MCF 10A (cell line): Measurements from ENCODE around the gene TPRKB. TPM values are rescaled to one million over a fixed set of nuclear protein-coding genes. Genes with fewer than 3 reads are reported as not detected.
"Not testable (repeated sequence)": the region's sequence is repeated elsewhere in the genome, so short reads cannot be mapped to it uniquely, and the experiment has no call there.

Experiments
- BruUV-seq: library from RNA; stranded (reverse); fragments of 400-500 nt; replicated peaks from 2 replicates; lab custom pipeline; 2021; lab: Mats Ljungman, UMichigan
- CTCF ChIA-PET: fragments of 300-600 bp; sonication (Branson Sonifier 250); formaldehyde crosslinking; extraction: SDS; loops from one replicate; lab custom pipeline; 2021; ENCODE audit warnings: antibody characterized with exemption, inconsistent platforms; lab: Yijun Ruan, JAX
- POLR2A ChIA-PET: fragments of 300-600, 350-650 bp; sonication (Branson Sonifier 250); formaldehyde crosslinking; extraction: SDS; loops from one replicate; lab custom pipeline; 2020; ENCODE audit warnings: antibody characterized with exemption, inconsistent platforms; lab: Yijun Ruan, JAX
- DNase-seq: peaks from one replicate; pipeline ENCODE4 v3.0.0-alpha.2; 2018; ENCODE audit not compliant: unreplicated experiment
- H3K27ac Mint-ChIP-seq: one replicate; pipeline ENCODE4 v1.8.0; 2022; ENCODE audit warnings: mild to moderate bottlenecking, low read depth, mixed read lengths; ENCODE audit not compliant: unreplicated experiment
- H3K27me3 Mint-ChIP-seq: one replicate; pipeline ENCODE4 v1.8.0; 2022; ENCODE audit warnings: mixed read lengths; ENCODE audit not compliant: insufficient read depth, unreplicated experiment
- H3K36me3 Mint-ChIP-seq: one replicate; pipeline ENCODE4 v1.8.0; 2022; ENCODE audit warnings: mild to moderate bottlenecking, moderate library complexity, mixed read lengths; ENCODE audit not compliant: insufficient read depth, unreplicated experiment
- H3K4me1 Mint-ChIP-seq: one replicate; pipeline ENCODE4 v1.8.0; 2022; ENCODE audit warnings: mixed read lengths; ENCODE audit not compliant: insufficient read depth, unreplicated experiment
- H3K4me3 Mint-ChIP-seq: one replicate; pipeline ENCODE4 v1.8.0; 2022; ENCODE audit warnings: mild to moderate bottlenecking, moderate library complexity, mixed read lengths; ENCODE audit not compliant: unreplicated experiment
- H3K9me3 Mint-ChIP-seq: one replicate; pipeline ENCODE4 v1.8.0; 2022; ENCODE audit warnings: mixed read lengths; ENCODE audit not compliant: unreplicated experiment
- intact Hi-C: fragments of 100-400 bp; cut with micrococcal nuclease; formaldehyde crosslinking; loops from 2 replicates; pipeline ENCODE4 v1.14.1; 2022
- total RNA-seq: library from RNA; stranded (reverse); gene quantifications from 2 replicates; pipeline ENCODE4 v1.2.3, GENCODE V29; 2022
- TF ChIP-seq, protein P1 (sequence below): fragments of 200-600 bp; IDR thresholded peaks from one replicate; pipeline ENCODE4 v1.8.0; 2022; ENCODE audit warnings: antibody characterized with exemption, mild to moderate bottlenecking; ENCODE audit not compliant: unreplicated experiment

TPRKB gene
- total RNA-seq, 1 experiment from 2014 or later = 40.4 TPM

DNA sequence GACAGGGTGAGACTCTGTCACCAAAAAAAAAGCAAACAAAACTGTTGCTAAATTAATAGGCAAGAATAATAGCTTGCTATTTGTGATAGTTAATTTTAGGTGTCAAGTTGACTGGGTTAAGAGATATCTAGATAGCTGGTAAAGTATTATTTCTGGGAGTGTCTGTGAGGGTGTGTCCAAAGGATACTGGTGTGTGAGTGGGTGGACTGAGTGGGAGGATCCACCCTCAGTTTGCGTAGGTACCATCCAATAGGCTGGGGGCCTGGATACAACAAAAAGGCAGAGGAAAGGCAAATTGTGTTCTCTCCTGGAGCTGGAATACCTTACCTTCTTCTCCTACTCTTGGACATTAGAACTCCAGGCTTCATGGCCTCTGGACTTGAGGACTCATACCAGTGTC lies 27.8 kb upstream of the TPRKB start:
- no TSS peak for BruUV-seq
- H3K4me3 Mint-ChIP-seq = no peak overlapping the region
- H3K36me3 Mint-ChIP-seq = peaks cover 99% of the 10 kb centered on the region
- POLR2A ChIA-PET = interaction anchor here (0.8 to 1.7 kb wide), 3 partner anchors 9 to 76 kb away, joined by 3 to 5 read pairs (median 4); no protein-coding TSS in a partner anchor
- CTCF ChIA-PET = interaction anchor here (0.8 kb wide), 1 partner anchor 86 kb away, joined by 3 read pairs; no protein-coding TSS in a partner anchor
- no peaks in the 10 kb centered on the region for H3K9me3 Mint-ChIP-seq
- peaks cover 9% of the 10 kb centered on the region for H3K4me1 Mint-ChIP-seq
- H3K27me3 Mint-ChIP-seq = no peaks in the 10 kb centered on the region
- no peak overlapping the region for H3K27ac Mint-ChIP-seq
- no peak for DNase-seq
- intact Hi-C loops = no loop called here
- TF ChIP-seq, protein P1, sequence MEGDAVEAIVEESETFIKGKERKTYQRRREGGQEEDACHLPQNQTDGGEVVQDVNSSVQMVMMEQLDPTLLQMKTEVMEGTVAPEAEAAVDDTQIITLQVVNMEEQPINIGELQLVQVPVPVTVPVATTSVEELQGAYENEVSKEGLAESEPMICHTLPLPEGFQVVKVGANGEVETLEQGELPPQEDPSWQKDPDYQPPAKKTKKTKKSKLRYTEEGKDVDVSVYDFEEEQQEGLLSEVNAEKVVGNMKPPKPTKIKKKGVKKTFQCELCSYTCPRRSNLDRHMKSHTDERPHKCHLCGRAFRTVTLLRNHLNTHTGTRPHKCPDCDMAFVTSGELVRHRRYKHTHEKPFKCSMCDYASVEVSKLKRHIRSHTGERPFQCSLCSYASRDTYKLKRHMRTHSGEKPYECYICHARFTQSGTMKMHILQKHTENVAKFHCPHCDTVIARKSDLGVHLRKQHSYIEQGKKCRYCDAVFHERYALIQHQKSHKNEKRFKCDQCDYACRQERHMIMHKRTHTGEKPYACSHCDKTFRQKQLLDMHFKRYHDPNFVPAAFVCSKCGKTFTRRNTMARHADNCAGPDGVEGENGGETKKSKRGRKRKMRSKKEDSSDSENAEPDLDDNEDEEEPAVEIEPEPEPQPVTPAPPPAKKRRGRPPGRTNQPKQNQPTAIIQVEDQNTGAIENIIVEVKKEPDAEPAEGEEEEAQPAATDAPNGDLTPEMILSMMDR = no peak

DNA sequence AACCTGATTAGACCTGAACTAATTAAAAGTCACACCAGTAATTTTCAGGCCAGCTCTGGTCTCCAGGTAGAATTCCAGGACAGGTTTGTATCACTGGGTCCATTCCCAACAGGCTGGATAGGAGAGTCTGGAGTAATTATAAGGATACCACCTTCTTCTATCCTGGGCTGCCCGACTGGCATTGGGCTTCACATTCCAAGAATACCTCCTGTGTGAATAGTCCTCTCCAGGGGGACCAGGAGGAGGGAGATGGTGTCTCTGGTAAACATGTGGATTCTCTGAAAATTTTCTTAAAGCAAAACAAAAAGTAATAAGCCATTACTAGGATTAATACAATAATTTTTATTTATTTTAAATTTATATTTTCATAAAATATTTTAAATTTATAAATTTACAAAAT lies 25.4 kb upstream of the TPRKB start:
- ChIA-PET POLR2A (interaction anchor here (0.7 to 1.5 kb wide), 3 partner anchors 14 to 19 kb away, joined by 3 to 6 read pairs (median 3); partner anchors contain the start of gene DUSP11), CTCF (no interaction called here)
- H3K36me3 Mint-ChIP-seq = peaks cover 91% of the 10 kb centered on the region

DNA sequence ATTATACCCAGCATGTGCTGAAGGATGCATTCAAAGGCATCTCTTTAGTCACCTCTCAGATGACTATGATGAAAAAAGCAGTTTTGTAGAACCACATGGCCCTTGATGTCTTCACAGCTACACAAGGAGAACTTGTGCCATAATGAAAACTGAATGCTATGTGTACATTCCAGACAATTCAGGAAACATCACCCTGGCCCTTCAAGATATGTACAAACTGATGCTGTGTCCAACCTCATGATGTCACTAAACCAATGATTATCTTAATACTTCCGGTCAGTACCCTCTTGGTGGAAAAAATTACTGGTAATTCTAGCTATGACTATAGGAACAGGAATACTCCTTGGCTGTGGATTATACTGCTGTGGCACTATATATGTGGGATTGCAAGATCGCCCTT lies 22.8 kb upstream of the TPRKB start:
- CTCF ChIA-PET = interaction anchor here (0.6 to 1.7 kb wide), 4 partner anchors 13 to 294 kb away, joined by 3 to 4 read pairs (median 3); no protein-coding TSS in a partner anchor
- H3K4me3 Mint-ChIP-seq = no peak overlapping the region
- no TSS peak for BruUV-seq

More for the DNA sequence above, 25.4 kb upstream of the TPRKB start:
- TF ChIP-seq, protein P1 = no peak
- BruUV-seq = no TSS peak
- DNase-seq = no peak
- H3K4me3 Mint-ChIP-seq = no peak overlapping the region
- no peaks in the 10 kb centered on the region for H3K27me3 Mint-ChIP-seq
- H3K9me3 Mint-ChIP-seq = no peaks in the 10 kb centered on the region
- intact Hi-C loops = no loop called here
- peaks cover 3% of the 10 kb centered on the region for H3K4me1 Mint-ChIP-seq
- no peak overlapping the region for H3K27ac Mint-ChIP-seq

DNA sequence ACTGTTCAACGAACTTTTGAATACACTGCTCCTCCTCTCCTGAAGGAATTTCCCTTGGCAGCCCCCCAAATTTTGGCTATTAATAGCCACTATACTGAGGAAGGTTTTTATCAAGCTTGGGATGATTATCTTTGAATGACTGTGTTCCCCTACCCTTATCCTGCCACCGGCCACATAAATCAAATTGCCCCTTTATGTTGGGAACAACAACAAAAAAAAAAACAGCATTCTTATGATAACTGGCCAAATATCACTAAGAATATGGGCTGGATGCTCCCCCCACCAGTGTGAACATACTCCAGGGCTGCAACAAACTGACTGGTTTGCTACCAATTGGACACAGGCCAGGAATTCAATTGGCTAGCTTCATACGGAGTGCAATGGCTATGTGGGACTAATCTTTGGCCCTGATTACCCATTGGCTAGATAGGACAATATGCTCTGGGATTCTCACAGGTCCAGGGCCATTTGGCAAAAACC lies 22.2 kb upstream of the TPRKB start:
- CTCF ChIA-PET = interaction anchor here (0.6 to 1.7 kb wide), 5 partner anchors 12 to 295 kb away, joined by 3 to 8 read pairs (median 3); no protein-coding TSS in a partner anchor
- BruUV-seq = no TSS peak
- no peaks in the 10 kb centered on the region for H3K9me3 Mint-ChIP-seq
- DNase-seq = no peak
- TF ChIP-seq, protein P1 = no peak
- H3K36me3 Mint-ChIP-seq = peaks cover 84% of the 10 kb centered on the region
- H3K27me3 Mint-ChIP-seq = no peaks in the 10 kb centered on the region
- intact Hi-C loops = no loop called here
- POLR2A ChIA-PET = interaction anchor here (0.8 kb wide), 1 partner anchor 65 kb away, joined by 3 read pairs; no protein-coding TSS in a partner anchor
- H3K4me3 Mint-ChIP-seq = no peak overlapping the region
- no peak overlapping the region for H3K27ac Mint-ChIP-seq
- peaks cover 3% of the 10 kb centered on the region for H3K4me1 Mint-ChIP-seq

More for the DNA sequence above, 22.8 kb upstream of the TPRKB start:
- Mint-ChIP-seq H3K36me3 (peaks cover 90% of the 10 kb centered on the region), H3K27me3 (no peaks in the 10 kb centered on the region), H3K27ac (no peak overlapping the region), H3K9me3 (no peaks in the 10 kb centered on the region), H3K4me1 (no peaks in the 10 kb centered on the region)
- intact Hi-C loops = no loop called here
- DNase-seq = no peak
- TF ChIP-seq, protein P1 = no peak
- POLR2A ChIA-PET = interaction anchor here (0.8 to 1.2 kb wide), 4 partner anchors 9 to 64 kb away, joined by 3 to 4 read pairs (median 3); no protein-coding TSS in a partner anchor

DNA sequence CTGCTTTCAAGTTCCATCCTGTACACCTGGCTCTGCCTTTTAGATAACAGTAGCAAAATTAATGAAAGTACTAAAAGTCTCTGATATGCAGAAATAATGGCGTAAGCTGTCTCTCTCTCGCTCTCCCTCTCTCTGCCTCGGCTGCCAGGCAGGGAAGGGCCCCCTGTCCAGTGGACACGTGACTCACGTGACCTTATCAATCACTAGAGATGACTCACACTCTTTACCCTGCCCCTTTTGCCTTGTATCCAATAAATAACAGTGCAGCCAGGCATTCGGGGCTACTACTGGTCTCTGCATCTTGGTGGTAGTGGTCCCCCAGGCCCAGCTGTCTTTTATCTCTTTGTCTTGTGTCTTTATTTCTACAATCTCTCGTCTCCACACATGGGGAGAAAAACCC lies 17.2 kb upstream of the TPRKB start:
- H3K9me3 Mint-ChIP-seq, H3K27me3 Mint-ChIP-seq, BruUV-seq, DNase-seq, H3K4me3 Mint-ChIP-seq, H3K4me1 Mint-ChIP-seq, H3K27ac Mint-ChIP-seq: not testable (repeated sequence)
- POLR2A ChIA-PET = interaction anchor here (0.5 kb wide), 1 partner anchor 423 kb away, joined by 3 read pairs; no protein-coding TSS in a partner anchor
- peaks cover 52% of the 10 kb centered on the region for H3K36me3 Mint-ChIP-seq
- intact Hi-C loops = loop anchor here (1.0 to 2.0 kb wide), 2 partner anchors 26 to 70 kb away; partner anchors contain the start of gene DUSP11
- CTCF ChIA-PET = interaction anchor here (0.6 to 1.1 kb wide), 2 partner anchors 15 to 25 kb away, joined by 3 to 4 read pairs; no protein-coding TSS in a partner anchor
